ENCODE measurements around the gene UBTD2. TPM values are rescaled to one million over a fixed set of nuclear protein-coding genes. Genes with fewer than 3 reads are reported as not detected.
A peak's percentile ranks its signal among the peaks of the same experiment; 100 is the strongest.
"Not testable (repeated sequence)": the region's sequence is repeated elsewhere in the genome, so short reads cannot be mapped to it uniquely, and the experiment has no call there.

The UBTD2 gene
- total RNA-seq, 1 experiment from 2014 or later = 42.6 TPM

GRCh38 chr5:172207511-172207910, 76.1 kb downstream of the UBTD2 start:
- Mint-ChIP-seq H3K27me3 (ENCODE audit: low read depth) (no peaks in the 10 kb centered on the region), H3K27ac (peak overlapping the region in 1 of 3 experiments; percentile 35; a peak in 1 of 7 replicates), H3K36me3 (ENCODE audit: insufficient read depth in 1 of 3, low read depth in 3 of 3) (peaks cover 10 to 31% (median 25%) of the 10 kb centered on the region in 3 experiments; a peak in 6 of 7 replicates), H3K9me3 (no peaks in the 10 kb centered on the region), H3K4me3 (no peak overlapping the region), H3K4me1 (no peaks in the 10 kb centered on the region)
- H2BK120ac ChIP-seq (ENCODE audit: low read depth, low read length, poor library complexity, severe bottlenecking) = no peak overlapping the region
- no peak overlapping the region for H3T11ph ChIP-seq (ENCODE audit: low read length)
- no peak overlapping the region for H2AK5ac ChIP-seq (ENCODE audit: insufficient read length, low read length)
- no peak overlapping the region for H2AFZ ChIP-seq (ENCODE audit: low read length)
- TF ChIP-seq CTCF (conservative IDR thresholded peaks at IDR 0.05) = no peak
- H3K79me1 ChIP-seq (ENCODE audit: insufficient read depth, low read depth, low read length, poor library complexity, severe bottlenecking) = no peaks in the 10 kb centered on the region
- H3K18ac ChIP-seq (ENCODE audit: insufficient read length, low read depth, low read length) = no peak overlapping the region
- no peak overlapping the region for H4K5ac ChIP-seq (ENCODE audit: insufficient read length, low read depth, low read length)
- no peaks in the 10 kb centered on the region for H3K23me2 ChIP-seq (ENCODE audit: insufficient read length, low read depth, low read length, poor library complexity, severe bottlenecking)
- H3K4ac ChIP-seq (ENCODE audit: low read depth, low read length) = no peak overlapping the region
- H3K9ac ChIP-seq (ENCODE audit: extremely low read depth, insufficient read length, low read length) = no peak overlapping the region
- no peaks in the 10 kb centered on the region for H3K27me3 ChIP-seq (ENCODE audit: insufficient read depth, low read length)
- H2BK5ac ChIP-seq (ENCODE audit: insufficient read length, low read length) = no peak overlapping the region
- no peak overlapping the region for H2BK15ac ChIP-seq (ENCODE audit: low read depth, low read length)
- H3K23ac ChIP-seq (ENCODE audit: insufficient read length, low read depth, low read length) = no peak overlapping the region
- H4K8ac ChIP-seq (replicated peaks; ENCODE audit: insufficient read length, low read depth, low read length) = no peak overlapping the region
- no peak overlapping the region for H3K14ac ChIP-seq (ENCODE audit: insufficient read depth, low read length)
- no peak overlapping the region for H2BK12ac ChIP-seq (ENCODE audit: insufficient read length, low read depth, low read length)
- H3K9me3 ChIP-seq (ENCODE audit: control insufficient read depth, low read depth, low read length) = no peaks in the 10 kb centered on the region
- no peak for DNase-seq
- WGBS (ENCODE audit: extremely low coverage, insufficient read length, low lambda C conversion rate) = no CpG with 5 or more reads among the region's 3 CpGs
- H4K20me1 ChIP-seq (ENCODE audit: control insufficient read depth, insufficient read depth, insufficient read length) = no peaks in the 10 kb centered on the region
- H3K27ac ChIP-seq (ENCODE audit: insufficient read length, low read depth, low read length) = no peak overlapping the region
- H4K91ac ChIP-seq (ENCODE audit: insufficient read length, low read depth, low read length) = no peak overlapping the region
- H3K56ac ChIP-seq (ENCODE audit: insufficient read length, low read depth, low read length) = no peak overlapping the region
- H3K4me1 ChIP-seq (ENCODE audit: insufficient read depth, low read length) = no peaks in the 10 kb centered on the region
- no peaks in the 10 kb centered on the region; the same call in 1 of the 2 replicates for H3K79me2 ChIP-seq (ENCODE audit: insufficient read depth, low read length)
- H2BK20ac ChIP-seq (ENCODE audit: low read depth, low read length, poor library complexity, severe bottlenecking) = no peak overlapping the region
- H3K4me2 ChIP-seq (ENCODE audit: insufficient read depth, insufficient read length, low read length) = no peak overlapping the region

- not testable (repeated sequence) for H2BK20ac ChIP-seq (ENCODE audit: low read depth, low read length, poor library complexity, severe bottlenecking); H4K8ac ChIP-seq (replicated peaks; ENCODE audit: insufficient read length, low read depth, low read length); H3K9me3 Mint-ChIP-seq; H3K23ac ChIP-seq (ENCODE audit: insufficient read length, low read depth, low read length); H4K20me1 ChIP-seq (ENCODE audit: control insufficient read depth, insufficient read depth, insufficient read length); H3K4me1 ChIP-seq (ENCODE audit: insufficient read depth, low read length); H3K4ac ChIP-seq (ENCODE audit: low read depth, low read length); H3T11ph ChIP-seq (ENCODE audit: low read length); H3K27ac Mint-ChIP-seq; H3K27me3 ChIP-seq (ENCODE audit: insufficient read depth, low read length); H3K9me3 ChIP-seq (ENCODE audit: control insufficient read depth, low read depth, low read length); H3K4me1 Mint-ChIP-seq; H2AK5ac ChIP-seq (ENCODE audit: insufficient read length, low read length); DNase-seq; H4K5ac ChIP-seq (ENCODE audit: insufficient read length, low read depth, low read length); H3K9ac ChIP-seq (ENCODE audit: extremely low read depth, insufficient read length, low read length); H3K79me2 ChIP-seq (ENCODE audit: insufficient read depth, low read length); H3K27ac ChIP-seq (ENCODE audit: insufficient read length, low read depth, low read length); H4K91ac ChIP-seq (ENCODE audit: insufficient read length, low read depth, low read length); H2BK5ac ChIP-seq (ENCODE audit: insufficient read length, low read length); H3K56ac ChIP-seq (ENCODE audit: insufficient read length, low read depth, low read length); H3K79me1 ChIP-seq (ENCODE audit: insufficient read depth, low read depth, low read length, poor library complexity, severe bottlenecking); H2AFZ ChIP-seq (ENCODE audit: low read length); H2BK12ac ChIP-seq (ENCODE audit: insufficient read length, low read depth, low read length); H3K27me3 Mint-ChIP-seq (ENCODE audit: low read depth); H3K18ac ChIP-seq (ENCODE audit: insufficient read length, low read depth, low read length); H2BK15ac ChIP-seq (ENCODE audit: low read depth, low read length); H3K4me2 ChIP-seq (ENCODE audit: insufficient read depth, insufficient read length, low read length); H3K4me3 Mint-ChIP-seq; H3K23me2 ChIP-seq (ENCODE audit: insufficient read length, low read depth, low read length, poor library complexity, severe bottlenecking); H3K14ac ChIP-seq (ENCODE audit: insufficient read depth, low read length); H2BK120ac ChIP-seq (ENCODE audit: low read depth, low read length, poor library complexity, severe bottlenecking)
- no CpG with 5 or more reads among the region's 11 CpGs for WGBS (ENCODE audit: extremely low coverage, insufficient read length, low lambda C conversion rate)
- H3K36me3 Mint-ChIP-seq (ENCODE audit: insufficient read depth in 1 of 3, low read depth in 3 of 3) = peaks cover 3 to 18% (median 14%) of the 10 kb centered on the region in 3 experiments; a peak in 5 of 7 replicates
These were observed 77.6 kb downstream of the UBTD2 start for GRCh38 chr5:172205984-172206383.
